Neural progenitor cell (in vitro differentiated cells): ENCODE data around the gene FAM174A.

Source experiments
- EZH2 ChIP-seq: fragments of 200-600 bp; sonication (generic); IDR thresholded peaks from 2 replicates; pipeline ENCODE4 v1.6.1; 2017; ENCODE audit warnings: antibody characterized with exemption, mild to moderate bottlenecking, moderate library complexity
- TF ChIP-seq, protein P1 (sequence below): fragments of 200-600 bp; sonication (generic); IDR thresholded peaks from 2 replicates; pipeline ENCODE4 v1.5.1; 2017; ENCODE audit warnings: antibody characterized with exemption, mild to moderate bottlenecking

DNA sequence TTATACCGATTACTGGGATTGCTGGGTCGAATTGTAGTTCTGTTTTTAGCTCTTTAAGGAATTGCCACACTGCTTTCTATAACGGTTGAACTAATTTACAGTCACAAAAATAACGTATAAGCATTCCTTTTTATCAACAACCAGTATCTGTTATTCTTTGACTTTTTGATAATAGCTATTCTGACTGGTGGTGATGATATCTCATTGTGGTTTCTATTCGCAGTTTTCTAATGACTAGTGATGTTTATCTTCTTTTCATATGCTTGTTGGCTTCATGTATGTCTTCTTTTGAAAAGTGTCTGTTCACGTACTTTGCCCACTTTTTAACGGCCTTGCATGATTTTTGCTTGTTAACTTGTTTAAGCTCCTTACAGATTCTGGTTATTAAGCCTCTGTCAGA, 74.4 kb downstream of the FAM174A start:
- TF ChIP-seq EZH2 = no peak
- TF ChIP-seq, protein P1, sequence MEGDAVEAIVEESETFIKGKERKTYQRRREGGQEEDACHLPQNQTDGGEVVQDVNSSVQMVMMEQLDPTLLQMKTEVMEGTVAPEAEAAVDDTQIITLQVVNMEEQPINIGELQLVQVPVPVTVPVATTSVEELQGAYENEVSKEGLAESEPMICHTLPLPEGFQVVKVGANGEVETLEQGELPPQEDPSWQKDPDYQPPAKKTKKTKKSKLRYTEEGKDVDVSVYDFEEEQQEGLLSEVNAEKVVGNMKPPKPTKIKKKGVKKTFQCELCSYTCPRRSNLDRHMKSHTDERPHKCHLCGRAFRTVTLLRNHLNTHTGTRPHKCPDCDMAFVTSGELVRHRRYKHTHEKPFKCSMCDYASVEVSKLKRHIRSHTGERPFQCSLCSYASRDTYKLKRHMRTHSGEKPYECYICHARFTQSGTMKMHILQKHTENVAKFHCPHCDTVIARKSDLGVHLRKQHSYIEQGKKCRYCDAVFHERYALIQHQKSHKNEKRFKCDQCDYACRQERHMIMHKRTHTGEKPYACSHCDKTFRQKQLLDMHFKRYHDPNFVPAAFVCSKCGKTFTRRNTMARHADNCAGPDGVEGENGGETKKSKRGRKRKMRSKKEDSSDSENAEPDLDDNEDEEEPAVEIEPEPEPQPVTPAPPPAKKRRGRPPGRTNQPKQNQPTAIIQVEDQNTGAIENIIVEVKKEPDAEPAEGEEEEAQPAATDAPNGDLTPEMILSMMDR = no peak
